GM19438 (cell line): ENCODE results near the gene PLXNA4.

Source experiments
- ATAC-seq: cut with Tn5 transposase; IDR thresholded peaks from one replicate; pipeline ENCODE4 v1.9.1; 2021; ENCODE audit warnings: low read depth; ENCODE audit not compliant: unreplicated experiment

PLXNA4 gene

DNA sequence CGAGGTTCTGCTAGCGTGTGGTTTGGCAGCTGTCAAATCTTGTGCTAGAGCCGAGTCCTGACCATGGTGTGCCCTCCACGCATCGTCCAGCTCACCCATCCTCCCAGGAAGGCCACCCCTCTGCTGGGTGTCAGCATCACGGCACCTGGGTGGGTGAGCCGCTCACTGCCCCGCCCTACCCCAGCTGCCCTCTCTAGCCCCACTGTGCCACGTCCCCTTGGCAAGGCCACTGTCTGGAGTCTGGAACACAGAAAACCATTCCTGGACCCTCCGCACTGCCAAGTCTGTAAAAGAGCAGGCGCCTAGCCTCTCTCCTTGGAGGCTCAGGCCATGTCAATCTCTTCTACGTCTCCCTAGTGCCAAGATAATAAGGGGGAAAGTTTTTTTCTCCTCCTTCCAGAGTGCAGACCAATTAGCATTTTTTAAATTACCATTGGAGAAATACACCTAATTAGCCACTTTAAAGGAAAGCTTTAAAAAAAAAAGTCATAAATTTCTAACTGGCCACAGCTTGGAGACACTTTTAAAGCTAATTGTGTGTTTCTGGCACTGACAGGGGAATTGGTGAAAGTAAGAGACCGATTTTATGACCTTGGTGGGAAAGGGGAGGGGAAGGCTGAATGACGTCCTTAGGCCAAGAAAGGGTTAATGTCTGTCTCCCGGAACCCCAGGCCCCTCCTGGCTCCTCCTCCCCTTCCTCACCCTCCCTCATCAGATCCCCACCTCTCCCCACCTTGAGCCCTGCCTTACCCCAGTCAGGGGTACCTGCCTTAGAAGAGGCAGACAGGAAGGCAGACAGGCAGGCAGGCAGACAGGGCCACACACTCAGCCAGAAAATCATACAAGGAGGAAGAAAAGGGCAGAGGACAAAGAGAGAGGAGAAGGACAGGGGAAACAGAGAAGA is 151.2 kb downstream of the PLXNA4 start:
- no peak for ATAC-seq

DNA sequence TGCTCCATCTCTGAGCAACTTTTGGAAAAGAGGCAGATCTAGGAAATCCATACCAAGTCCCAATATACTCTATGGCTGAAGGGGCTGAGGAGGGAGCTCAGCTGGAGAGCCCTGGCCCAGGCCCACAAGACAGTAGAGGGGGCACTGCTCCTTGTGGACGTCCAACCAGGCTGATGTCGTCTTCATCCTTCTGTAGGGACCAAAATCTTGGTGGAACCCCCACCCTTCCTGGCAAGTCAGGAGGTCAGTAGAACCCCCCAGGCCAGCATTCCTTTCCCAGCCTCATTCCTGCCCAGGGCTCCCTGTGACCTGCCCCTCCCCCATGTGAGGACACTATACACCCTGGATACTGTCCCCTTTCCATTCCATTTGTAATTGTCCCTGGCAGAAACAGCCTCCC is 152.0 kb downstream of the PLXNA4 start:
- no peak for ATAC-seq

DNA sequence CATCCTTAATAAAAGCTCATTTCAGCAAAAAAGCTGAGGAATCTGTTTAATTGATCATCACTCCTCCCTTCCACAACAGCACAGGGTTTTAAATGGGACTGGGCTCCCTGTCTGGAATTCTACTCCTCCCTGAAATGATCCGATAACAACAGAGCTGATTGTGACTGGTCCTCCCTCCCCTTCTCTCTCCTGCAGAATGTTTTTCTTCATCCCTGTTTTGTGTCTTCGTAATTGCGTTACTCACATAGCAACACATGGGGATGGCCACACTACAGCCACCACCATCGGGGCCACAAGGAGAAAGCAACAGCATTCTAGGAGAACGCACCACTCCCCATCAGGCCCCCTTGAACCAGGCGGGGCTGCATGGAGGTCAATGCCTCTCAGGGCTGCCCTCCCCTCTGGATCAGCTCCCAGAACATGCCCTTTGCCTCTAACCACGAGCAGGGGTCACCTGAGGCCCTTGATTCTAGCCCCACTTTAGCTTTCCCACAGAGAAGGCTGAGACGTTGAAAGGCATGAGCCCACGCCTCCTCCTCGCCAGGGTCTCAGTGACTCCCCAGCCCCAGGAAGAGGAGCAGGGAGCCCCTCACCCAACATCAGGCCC is 152.6 kb downstream of the PLXNA4 start:
- ATAC-seq, result no peak

DNA sequence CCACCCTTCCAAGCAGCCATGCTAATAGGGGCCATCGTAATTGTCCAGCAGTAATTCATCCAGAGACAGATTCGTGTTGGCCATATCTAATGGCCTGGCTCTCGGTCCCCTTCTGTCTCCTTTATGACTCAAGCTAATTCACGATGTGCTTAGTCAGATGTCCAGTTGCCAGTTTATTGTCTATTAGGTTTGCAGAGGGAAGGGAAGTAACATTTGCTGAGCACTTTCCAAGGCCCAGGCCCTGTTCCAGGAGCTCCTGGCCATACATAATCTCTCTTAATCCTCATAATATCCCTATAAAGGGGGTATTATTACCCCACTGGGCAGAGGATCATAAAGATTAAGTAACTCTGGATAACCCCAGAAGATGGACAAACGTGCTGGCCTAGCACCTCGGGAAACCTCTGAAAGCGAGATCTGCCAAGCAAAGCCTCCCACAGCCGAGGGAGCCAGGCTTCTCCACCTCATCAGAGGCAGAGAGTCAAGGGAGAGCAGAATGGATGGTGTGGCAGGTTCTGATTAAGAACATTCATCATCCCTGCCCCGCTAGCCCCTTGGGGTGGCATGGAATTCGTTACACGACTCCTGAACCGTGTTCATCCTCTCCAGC is 153.7 kb downstream of the PLXNA4 start:
- no peak for ATAC-seq

DNA sequence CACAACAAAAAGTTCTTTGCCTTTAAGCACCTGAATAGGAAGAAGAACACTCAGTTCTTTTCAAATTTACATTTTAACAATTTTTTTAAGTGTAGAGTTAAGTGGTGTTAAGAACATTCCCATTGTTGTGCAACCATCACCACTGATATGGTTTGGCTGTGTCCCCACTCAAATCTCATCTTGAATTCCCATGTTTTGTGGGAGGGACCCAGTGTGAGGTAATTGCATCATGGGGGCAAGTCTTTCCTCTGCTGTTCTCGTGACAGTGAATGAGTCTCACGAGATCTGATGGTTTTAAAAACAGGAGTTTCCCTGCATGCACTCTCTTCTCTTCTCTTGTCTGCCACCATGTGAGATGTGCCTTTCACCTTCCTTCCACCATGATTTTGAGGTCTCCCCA is 155.7 kb downstream of the PLXNA4 start:
- no peak for ATAC-seq

DNA sequence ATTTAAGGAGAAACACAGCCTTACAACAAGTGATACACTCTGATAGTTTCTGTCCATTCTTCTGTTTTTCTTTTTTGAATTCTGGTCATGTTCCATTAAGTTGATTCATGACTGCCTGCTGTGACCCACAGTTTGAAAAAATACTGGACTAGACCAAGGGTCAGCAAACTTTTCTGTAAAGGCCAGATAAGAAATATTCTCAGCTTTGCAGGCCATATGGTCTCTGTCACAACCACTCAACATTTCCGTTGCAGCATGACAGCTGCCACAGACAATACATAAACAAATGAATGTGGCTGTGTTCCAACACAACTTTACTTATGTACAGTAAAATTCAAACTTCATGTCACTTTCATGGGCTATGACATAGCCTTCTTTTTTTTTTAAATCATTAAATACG is 156.7 kb downstream of the PLXNA4 start:
- no peak for ATAC-seq

- ATAC-seq, result no peak
Observed at GRCh38 chr7:132418840-132419239, 157.4 kb downstream of the PLXNA4 start.

GRCh38 chr7:132417103-132417906 is 159.0 kb downstream of the PLXNA4 start:
- no peak for ATAC-seq

- no peak for ATAC-seq
Observed at GRCh38 chr7:132416395-132416794, 159.9 kb downstream of the PLXNA4 start.

GRCh38 chr7:132415259-132415658 is 161.0 kb downstream of the PLXNA4 start:
- no peak for ATAC-seq

- no peak for ATAC-seq
Observed at GRCh38 chr7:132414857-132415256, 161.4 kb downstream of the PLXNA4 start.

DNA sequence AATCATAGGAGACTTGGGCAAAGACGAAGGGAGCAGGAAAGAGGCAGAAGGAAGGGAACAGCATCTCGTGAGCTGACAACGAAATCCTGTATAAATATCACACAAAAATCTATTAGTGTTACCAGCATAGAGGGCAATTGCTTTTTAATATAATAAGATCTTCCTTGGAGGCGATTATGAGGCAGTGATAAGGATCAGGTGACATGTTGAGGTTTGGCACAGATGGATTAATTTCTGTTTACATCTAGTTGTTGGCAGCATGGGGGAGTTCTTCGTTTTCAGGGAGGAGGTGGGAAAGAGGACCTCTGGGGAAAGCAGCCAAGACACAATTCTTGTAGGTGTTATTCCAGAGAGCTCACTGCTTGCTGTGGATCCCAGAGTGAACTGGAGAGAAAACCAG is 163.8 kb downstream of the PLXNA4 start:
- no peak for ATAC-seq

- no peak for ATAC-seq
Observed at GRCh38 chr7:132410861-132411541, 165.3 kb downstream of the PLXNA4 start.

- no peak for ATAC-seq
Observed at GRCh38 chr7:132410385-132410784, 165.9 kb downstream of the PLXNA4 start.

GRCh38 chr7:132407764-132408163 is 168.5 kb downstream of the PLXNA4 start:
- no peak for ATAC-seq

DNA sequence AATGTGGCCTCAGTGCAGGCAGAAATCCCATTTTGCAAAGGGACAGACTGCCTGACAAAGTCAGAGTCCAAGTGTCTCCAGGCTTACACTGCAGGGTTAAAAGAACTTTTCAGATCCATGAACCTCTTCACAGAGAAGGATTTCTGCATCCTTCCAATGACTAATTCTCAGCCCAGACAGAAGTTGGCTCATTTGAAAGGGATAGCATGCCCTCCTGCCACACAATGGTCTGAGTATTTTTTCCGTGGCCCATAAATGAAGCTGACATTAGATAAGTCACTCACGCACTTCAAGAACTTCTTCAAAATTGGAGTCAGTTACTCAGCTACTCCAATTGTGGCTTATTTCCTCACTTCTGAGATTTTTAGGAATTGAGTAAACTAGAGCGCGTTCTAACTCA is 170.2 kb downstream of the PLXNA4 start:
- ATAC-seq, result no peak

GRCh38 chr7:132404261-132404660 is 172.0 kb downstream of the PLXNA4 start:
- no peak for ATAC-seq

DNA sequence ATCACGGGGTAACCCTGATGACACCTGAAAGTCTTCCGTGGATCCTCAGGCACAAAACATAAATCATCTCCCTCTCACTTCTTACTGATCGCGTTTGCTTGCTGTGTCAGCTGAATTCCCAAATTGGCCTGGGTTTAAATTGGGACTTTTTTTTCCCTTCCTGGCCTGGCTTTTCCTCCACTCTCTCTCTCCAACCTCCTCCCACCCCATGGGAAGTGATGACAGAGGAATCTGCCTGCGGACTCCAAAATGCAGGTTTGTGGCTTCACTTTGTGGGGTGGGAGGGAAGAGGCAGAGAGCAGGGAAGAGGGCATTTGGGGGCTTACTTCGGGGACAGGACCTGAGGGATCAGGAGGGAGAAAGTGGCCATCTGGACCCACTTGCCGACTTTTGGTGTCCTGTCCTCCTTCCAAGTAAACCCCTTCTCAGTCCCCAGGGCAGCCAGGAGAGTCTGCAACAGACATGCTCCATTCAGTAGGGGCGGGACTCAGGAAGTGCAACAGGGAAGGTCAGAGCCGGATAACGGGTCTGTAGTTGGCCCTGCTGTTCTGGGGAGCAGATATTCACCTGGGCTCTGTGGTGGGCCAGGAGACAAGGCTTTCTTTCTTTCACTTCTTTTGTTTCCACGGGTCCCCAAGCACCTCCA is 172.7 kb downstream of the PLXNA4 start:
- ATAC-seq, result no peak

DNA sequence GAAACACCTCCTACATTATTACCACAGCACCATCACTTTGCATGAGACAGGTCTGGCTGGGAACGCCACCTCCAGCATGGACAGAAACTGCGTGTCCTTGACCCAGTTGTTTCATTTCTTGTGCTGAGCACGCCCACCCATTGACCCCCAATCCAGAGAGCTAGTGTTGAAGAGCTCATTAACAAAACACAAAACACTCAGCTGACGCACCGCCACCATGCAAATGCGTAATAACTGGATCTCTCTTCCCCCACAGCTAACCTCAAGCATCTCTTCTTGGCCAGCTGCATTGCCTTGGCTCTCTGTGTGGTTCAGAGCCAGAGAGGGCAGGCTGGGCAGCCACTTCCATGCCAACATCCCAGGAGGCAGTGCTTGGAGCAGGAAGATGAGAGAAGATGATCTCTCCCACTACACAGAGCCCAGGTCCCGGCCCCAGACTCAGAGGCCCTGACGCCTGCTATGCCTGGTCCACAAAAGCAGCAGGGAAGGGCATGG is 173.5 kb downstream of the PLXNA4 start:
- no peak for ATAC-seq

- ATAC-seq, result no peak
Observed at GRCh38 chr7:132402096-132402495, 174.2 kb downstream of the PLXNA4 start.
